GM21737 (cell line): ENCODE data around the gene SLC6A1.

Source experiments
- ATAC-seq: cut with Tn5 transposase; IDR thresholded peaks from one replicate; pipeline ENCODE4 v1.9.1; 2021; ENCODE audit warnings: mild to moderate bottlenecking, moderate library complexity; ENCODE audit not compliant: unreplicated experiment

Gene SLC6A1

DNA sequence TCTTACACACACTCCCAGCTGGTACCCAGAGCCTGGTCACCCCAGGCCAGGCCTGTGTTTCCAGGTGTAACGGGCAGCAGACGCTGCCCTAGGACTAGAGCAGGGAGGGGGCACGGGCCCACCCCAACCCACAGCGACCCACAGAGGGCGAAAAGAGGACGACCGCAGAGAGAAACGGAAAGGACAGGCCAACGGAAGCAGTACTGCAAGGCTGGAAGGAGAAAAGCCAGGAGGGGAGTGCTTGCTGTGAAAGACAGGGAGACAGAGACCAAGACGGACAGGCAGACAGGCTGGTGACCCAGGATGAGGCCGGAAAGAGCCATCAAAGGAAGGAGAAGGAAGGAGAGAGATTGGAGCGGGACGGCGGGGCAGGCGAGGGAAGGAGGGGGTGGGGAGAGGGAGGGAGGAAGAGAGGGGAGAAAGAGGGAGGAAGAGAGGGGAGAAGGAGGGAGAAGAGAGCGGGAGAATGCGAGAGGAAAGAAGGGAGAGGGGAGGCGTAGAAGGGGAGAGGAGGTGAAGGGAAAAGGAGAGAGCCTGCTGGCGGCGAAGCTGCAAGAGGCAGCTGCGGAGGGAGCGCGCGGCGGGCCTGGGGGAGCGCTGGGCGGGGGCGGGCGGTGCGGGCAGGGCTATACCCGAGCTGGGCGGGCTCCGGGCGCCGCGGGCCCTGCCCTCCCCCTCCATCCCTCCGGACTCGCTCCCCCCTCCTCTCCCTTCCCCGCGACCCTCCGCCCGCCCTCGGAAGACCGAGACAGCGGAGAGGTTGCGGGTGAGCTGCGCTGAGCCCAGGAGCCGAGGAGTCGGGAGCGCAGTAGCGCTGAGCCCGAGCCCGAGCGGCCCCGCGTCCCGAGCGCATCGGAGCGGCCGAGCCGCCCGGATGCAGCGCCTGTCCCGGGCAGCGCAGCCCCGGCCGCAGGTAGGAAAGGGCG, at the start of gene SLC6A1:
Gene SLC6A1, plus strand, starts transcription at position 732 of the 926 bp plus-strand sequence. CDS start 24,464 bp downstream, outside the sequence.
- no peak for ATAC-seq

GRCh38 chr3:10944866-10945265, 47.7 kb upstream of the SLC6A1 start:
- no peak for ATAC-seq

DNA sequence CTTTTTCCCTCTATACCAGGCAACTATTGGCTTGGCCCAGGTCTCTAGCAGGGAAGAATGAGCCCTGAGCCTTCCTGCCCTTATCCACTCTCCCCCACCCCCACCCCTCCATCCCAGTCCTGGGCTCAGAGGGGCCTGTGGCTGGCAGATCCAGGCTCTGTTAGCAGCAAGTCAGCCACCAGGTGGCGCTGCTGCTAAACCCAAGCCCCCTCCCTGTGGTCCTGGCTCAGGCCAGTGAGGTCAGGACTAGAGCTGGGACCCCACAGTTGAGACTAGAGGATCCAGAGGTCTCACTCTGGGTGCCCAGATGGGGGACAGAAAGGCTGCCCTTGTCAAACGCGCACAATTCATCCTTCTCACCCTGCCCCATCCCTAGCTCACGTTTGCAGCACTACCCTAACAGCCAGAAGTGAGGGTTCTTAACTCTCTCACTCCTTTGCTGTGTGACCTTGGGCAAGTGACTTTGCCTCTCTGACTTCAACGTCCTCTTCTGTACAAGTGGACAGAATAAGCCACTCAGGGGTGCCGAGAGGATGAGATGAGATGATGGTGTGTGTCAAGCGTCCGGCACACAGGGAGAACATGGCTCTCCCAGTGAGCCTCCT, 46.8 kb upstream of the SLC6A1 start:
- no peak for ATAC-seq

- ATAC-seq: no peak
These were observed 46.0 kb upstream of the SLC6A1 start for GRCh38 chr3:10946526-10946925.

GRCh38 chr3:10948326-10948725, 44.2 kb upstream of the SLC6A1 start:
- no peak for ATAC-seq

DNA sequence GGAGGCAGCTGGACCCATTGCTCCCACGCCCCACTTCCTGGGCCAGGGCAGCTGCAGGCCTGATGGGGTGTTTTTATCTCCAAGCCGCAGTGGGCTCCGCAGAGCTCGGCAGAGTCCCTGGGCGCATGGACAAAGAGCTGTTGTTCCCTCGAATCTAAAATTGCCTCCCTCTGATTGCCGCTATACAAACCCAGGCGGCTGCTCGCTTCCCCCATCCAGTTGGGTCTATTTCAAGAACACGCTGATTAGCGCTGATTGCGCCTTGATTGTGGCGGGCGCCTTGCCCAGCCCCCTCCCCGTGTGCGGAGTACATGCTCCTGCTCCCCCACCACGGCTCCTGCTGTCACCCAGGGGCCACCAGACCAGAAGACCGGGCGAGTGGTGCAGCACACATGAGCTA, 43.4 kb upstream of the SLC6A1 start:
- no peak for ATAC-seq

DNA sequence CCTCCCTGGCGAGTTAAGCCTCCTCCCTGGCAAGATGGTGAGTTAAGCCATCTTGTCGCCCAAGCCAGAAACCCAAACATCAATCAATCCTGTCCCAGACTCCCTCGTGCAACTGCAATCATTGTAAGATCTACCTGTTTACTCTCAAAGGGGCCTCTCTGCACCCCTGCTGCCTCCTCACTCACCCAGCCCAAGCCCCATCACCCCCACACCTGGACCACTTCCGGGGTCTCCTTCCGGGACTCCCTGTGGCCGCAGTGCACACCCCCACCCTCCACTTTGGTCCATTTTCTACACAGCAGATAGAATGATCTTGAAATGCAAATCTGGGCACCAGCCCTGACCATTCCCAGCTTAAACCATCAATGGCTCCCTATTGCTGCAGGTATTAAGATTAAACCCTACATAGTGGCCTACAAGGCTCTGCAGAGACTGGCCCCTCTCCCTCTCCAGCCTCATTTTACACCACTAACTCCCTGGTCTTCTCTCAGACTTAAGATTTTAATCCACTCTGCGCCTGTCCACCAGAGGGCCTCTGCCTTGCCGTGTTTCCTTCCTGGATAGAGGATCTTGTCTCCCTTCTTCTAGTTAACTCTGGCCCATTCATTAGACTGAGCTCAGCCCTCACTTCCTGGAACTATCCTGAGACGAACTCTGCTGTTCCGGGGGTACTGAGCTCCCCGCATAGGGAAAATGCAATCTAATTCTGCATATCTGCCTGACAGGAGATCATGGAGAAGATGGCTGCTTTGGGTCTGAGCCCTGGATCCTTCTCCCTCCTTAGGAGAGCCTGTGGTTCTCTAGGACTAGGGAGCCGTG, 41.9 kb upstream of the SLC6A1 start:
- no peak for ATAC-seq

- no peak for ATAC-seq
These were observed 41.1 kb upstream of the SLC6A1 start for GRCh38 chr3:10951295-10951926.

- no peak for ATAC-seq
These were observed 40.0 kb upstream of the SLC6A1 start for GRCh38 chr3:10952525-10952924.

DNA sequence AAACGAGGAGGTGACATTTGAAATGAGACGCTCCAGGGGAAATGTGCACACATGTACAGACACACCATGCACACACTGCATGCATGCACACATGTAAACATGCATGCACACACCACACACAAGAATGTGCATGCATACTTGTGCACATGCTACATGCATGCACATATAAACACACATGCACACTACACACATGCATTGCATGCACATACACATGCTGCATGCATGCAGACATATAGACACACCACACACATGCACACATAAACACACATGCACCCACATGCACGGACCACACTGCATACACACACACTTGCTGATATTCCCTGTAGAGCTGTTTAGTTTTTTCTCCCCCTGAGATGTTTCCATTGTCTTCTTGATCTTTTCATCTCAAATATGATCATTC, 37.8 kb upstream of the SLC6A1 start:
- ATAC-seq: no peak

- no peak for ATAC-seq
These were observed 36.7 kb upstream of the SLC6A1 start for GRCh38 chr3:10955711-10956453.

GRCh38 chr3:10956531-10956930, 36.0 kb upstream of the SLC6A1 start:
- ATAC-seq: no peak

DNA sequence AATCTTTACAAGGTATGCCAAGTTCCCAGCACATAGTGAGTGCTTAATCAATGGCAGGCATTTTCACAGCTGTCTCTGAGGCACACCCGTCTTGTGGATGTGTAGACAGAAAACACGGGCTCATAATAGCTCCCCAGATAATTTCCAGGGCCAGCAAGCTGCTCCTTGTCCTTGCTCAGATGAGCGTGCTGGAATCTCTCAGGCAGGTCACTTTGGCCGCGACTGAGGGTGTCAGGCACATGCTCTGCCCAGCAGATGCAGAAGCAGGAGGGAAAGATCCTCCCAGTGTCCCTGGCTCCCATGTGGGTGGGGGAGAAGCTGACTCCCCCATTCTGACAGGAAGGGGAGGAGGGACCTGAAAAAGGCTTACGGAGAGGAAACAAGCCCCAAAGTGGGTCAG, 35.6 kb upstream of the SLC6A1 start:
- ATAC-seq: no peak

GRCh38 chr3:10957976-10958749, 34.4 kb upstream of the SLC6A1 start:
- ATAC-seq: no peak

DNA sequence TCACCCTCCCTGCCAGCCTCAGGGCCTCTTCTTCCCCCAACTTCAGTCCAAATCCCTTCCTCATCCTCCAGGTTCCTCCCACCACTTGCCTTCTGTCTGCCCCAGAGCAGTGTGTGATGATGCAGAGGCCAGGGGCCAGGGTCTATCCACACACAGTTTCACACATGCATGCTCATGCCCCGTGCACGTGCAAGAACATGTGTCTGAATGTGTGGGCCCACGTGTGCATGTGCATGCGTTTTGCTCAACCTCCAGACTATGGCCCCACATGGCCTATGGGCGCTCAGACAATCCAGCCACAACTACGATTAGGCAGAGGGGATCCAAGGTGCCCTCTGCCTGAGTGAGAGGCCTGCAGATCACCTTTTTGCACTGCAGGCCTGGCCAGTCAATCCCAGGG, 32.3 kb upstream of the SLC6A1 start:
- ATAC-seq: no peak

DNA sequence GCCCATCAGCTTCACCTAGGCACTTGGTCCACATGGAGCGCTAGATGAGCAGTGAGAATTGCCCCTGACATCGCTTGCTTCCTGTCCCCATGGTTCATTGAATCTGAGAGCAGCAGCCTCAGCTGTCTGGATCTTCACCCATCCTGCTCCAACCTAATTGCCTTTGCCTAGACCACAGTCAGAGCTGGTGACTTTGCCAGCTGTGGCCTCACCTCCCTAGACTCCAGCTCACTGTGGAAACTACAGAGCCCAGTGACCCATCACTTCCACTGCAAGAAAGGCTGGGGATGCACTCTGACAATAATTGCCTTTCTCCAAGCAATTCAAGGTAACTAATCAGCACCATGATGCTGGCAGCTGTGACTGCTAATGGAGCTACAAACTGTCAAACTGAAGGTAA, 30.6 kb upstream of the SLC6A1 start:
- no peak for ATAC-seq

DNA sequence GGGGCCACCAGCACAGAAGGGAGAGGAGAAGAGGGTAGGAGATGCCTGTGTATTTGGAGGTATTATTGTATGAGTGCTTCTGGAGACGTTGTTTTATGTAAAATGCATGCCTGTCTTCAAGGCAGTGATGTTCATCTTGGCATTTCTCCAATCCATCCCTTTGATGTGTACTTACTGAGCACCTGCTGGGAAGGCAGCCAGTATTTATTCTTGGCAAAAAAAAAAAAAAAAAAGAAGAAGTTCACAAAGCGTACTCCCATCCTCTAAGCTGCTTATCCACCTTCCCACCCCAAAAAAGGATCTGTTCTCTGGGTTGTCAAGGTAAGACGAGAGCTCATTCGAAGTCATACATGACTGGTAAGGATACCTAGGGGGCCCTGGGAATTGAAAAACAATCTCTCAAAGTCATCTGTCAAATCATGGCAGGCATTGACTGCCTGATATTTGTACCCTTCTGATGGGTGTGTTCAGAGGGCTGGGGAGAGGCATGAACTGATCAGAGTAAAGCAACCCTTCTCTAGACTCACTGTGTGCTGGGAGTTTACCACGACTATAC, 30.0 kb upstream of the SLC6A1 start:
- ATAC-seq: no peak

- no peak for ATAC-seq
These were observed 27.9 kb upstream of the SLC6A1 start for GRCh38 chr3:10964537-10965167.

DNA sequence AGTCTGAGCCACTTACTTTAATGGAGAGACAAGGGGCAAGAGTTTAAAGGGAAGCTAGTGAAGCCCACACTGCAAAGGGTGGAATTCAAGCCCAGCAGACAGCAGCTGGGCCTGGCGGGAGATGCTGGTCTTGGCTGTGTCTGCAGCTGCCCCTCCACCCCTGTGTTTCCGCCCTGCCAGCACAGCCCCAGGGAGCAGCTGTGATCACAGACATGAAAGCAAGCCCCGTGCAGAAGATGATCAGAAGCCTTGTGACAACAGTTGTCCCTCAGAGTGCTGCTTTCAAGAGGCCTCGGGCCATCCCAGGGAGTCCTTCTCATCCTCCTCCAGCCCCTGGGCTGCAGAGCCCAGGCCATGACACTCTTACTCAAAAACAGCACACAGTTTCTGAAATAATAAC, 24.1 kb upstream of the SLC6A1 start:
- no peak for ATAC-seq
